GM12873 (cell line): ENCODE results near the gene MICAL1.

Source experiments
- CTCF ChIP-seq: IDR thresholded peaks from 2 replicates; pipeline ENCODE4 v1.5.1; 2012; ENCODE audit warnings: low read depth, mild to moderate bottlenecking, moderate library complexity, low read length, control low read depth; ENCODE audit not compliant: insufficient read depth; ENCODE audit errors: missing control alignments

The MICAL1 gene

DNA sequence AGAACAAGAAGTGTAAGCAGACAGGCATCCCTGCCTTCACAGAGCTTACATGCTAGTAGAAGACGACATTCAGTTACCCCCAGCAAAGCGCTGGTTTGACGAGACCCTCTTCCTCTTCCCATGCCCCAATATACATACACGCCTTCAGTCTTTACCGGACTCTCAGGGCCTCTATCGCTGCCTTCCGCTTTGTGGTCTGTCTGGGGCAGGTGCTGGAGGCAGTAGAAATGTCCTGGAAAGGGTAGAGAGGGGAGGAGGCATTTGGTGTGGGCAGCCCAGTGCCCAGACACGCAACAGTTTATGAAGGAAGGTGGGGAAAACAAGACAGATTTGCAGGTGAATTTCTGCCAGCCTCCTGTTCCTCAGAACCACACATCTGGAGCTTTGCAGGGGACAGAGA lies 9.0 kb downstream of the MICAL1 start:
- no peak for TF ChIP-seq CTCF

DNA sequence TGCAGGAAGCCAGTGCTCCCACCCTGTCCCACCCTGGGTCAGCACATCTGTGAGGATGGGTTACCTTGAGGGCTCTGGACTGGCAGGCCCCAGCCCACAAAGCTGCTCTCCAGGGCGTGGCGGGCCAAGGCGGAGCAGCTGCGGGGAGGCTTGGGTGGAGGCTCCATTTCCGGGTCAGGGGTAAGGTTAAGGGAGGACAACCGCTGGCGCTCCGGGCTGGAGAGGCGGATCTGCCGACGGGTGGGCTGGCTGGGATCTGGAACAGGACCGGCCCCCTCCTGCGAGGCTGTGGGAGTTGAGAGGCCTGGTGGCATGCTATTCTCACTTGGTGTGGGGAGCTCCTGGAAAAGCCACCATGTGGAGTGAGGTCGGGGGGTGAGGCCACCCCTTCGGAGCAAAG lies 9.5 kb downstream of the MICAL1 start:
- no peak for TF ChIP-seq CTCF

- no peak for TF ChIP-seq CTCF
Observed at GRCh38 chr6:109445382-109445781, 10.2 kb downstream of the MICAL1 start.

GRCh38 chr6:109443425-109443950 lies 12.1 kb downstream of the MICAL1 start:
- no peak for TF ChIP-seq CTCF

DNA sequence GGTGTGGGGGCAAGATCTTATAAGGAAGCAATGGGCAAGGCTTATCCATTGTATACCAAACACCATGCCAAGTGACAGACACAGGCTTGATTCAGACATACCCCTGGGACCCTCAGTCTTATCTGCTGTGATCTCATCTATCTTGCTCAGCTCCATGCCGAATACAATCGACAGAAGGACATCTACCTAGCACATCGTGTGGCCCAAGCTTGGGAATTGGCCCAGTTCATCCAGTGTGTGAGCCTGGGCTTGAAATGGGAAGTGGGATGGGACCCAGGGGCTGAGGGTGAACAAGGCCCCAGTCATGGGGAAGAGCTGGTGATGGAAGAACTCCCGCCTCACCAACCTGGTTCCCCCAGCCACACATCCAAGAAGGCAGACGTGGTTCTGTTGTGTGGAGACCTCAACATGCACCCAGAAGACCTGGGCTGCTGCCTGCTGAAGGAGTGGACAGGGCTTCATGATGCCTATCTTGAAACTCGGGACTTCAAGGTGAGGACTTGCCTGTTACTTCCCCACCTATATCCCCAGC lies 13.1 kb downstream of the MICAL1 start:
- no peak for TF ChIP-seq CTCF

- TF ChIP-seq CTCF, result peak; percentile 13
Observed at GRCh38 chr6:109441069-109441816, 14.3 kb downstream of the MICAL1 start.

GRCh38 chr6:109440331-109441068 lies 15.1 kb downstream of the MICAL1 start, which contains the start of the genes PPIL6 and SMPD2:
PPIL6 (minus strand) TSS chr6:109440628; CDS start chr6:109440590, 38 bp downstream.
SMPD2 (plus strand) TSS chr6:109440724; CDS start chr6:109441122, 398 bp downstream.
- TF ChIP-seq CTCF, result peak; percentile 15
